ENCODE data around the gene HSPA1L.
"Not testable (repeated sequence)": the region's sequence is repeated elsewhere in the genome, so short reads cannot be mapped to it uniquely, and the experiment has no call there.

GRCh38 chr6:31808599-31808998 is 6.5 kb downstream of the HSPA1L start:
- TF ChIP-seq CTCF (conservative IDR thresholded peaks at IDR 0.05; ENCODE audit: low read depth in 2 of 2); POLR2AphosphoS5 (IDR thresholded peaks at IDR 0.05; ENCODE audit: low read depth); EZH2 (IDR thresholded peaks at IDR 0.05; ENCODE audit: low read depth, unreplicated experiment); EZH2phosphoT487 (IDR thresholded peaks at IDR 0.05; ENCODE audit: unreplicated experiment); ZNF114 (CRISPR knock-in tag; IDR thresholded peaks at IDR 0.05); CREB1 (CRISPR knock-in tag; IDR thresholded peaks at IDR 0.05; ENCODE audit: low read depth); JUNB (IDR thresholded peaks at IDR 0.05; ENCODE audit: unreplicated experiment); REST (IDR thresholded peaks at IDR 0.05; ENCODE audit: unreplicated experiment); ZNF462 (CRISPR knock-in tag; IDR thresholded peaks at IDR 0.05); ZNF331 (CRISPR knock-in tag; IDR thresholded peaks at IDR 0.05; ENCODE audit: low read depth); NANOG (IDR thresholded peaks at IDR 0.05; ENCODE audit: borderline replicate concordance); STAT1 (IDR thresholded peaks at IDR 0.05; ENCODE audit: unreplicated experiment): not testable (repeated sequence)

Data from GM23338 (cell line).